PFSK-1 (cell line): Measurements from ENCODE around the gene WNK1.

Source experiments
- FOXP2 ChIP-seq: optimal IDR thresholded peaks from 2 replicates; pipeline ENCODE3; 2011; ENCODE audit warnings: borderline replicate concordance, control low read depth, inconsistent platforms; ENCODE audit not compliant: insufficient read depth; ENCODE audit errors: extremely low read length, extremely low read depth
- POLR2AphosphoS5 ChIP-seq: IDR thresholded peaks from 2 replicates; pipeline ENCODE4 v1.6.1; 2012; ENCODE audit warnings: low read depth, mild to moderate bottlenecking, control low read depth, low read length, moderate library complexity
- REST ChIP-seq, 2 experiments: IDR thresholded peaks; 2 replicates each; pipeline versions ENCODE4 v1.6.1 to v1.8.0; 2011 to 2012; ENCODE audit warnings: low read depth in 2 of 2, low read length in 2 of 2, control low read depth in 1 of 2, inconsistent platforms in 1 of 2, mild to moderate bottlenecking in 1 of 2, moderate library complexity in 1 of 2; ENCODE audit not compliant: insufficient read depth in 1 of 2
- SIN3A ChIP-seq: IDR thresholded peaks from 2 replicates; pipeline ENCODE4 v1.6.1; 2012; ENCODE audit warnings: mild to moderate bottlenecking, low read length, moderate library complexity, borderline replicate concordance; ENCODE audit not compliant: insufficient read depth

GRCh38 chr12:729221-729620 lies 23.2 kb upstream of the WNK1 start:
- TF ChIP-seq POLR2AphosphoS5 (no peak), SIN3A (no peak), FOXP2 (no peak), REST (IDR thresholded peaks at IDR 0.05; ENCODE audit: insufficient read depth in 1 of 2, low read depth in 2 of 2, low read length in 2 of 2) (no peak)
